H9 (cell line): ENCODE data around the gene ZC3H10. TPM values are rescaled to one million over a fixed set of nuclear protein-coding genes. Genes with fewer than 3 reads are reported as not detected.

Experiments used
- DNase-seq: peaks from one replicate; pipeline ENCODE4 v3.0.0-alpha.2; 2017
- H2AFZ ChIP-seq: one replicate; pipeline ENCODE4 v1.6.1; 2013; ENCODE audit warnings: mild to moderate bottlenecking, low read length, control low read depth, moderate library complexity
- H2AK5ac ChIP-seq: 2 replicates; pipeline ENCODE4 v1.6.1; 2013; ENCODE audit warnings: low read length, control low read depth, mixed read lengths; ENCODE audit not compliant: insufficient read length
- H2BK120ac ChIP-seq: one replicate; pipeline ENCODE4 v1.6.1; 2013; ENCODE audit warnings: low read depth, mild to moderate bottlenecking, low read length, control low read depth, inconsistent platforms; ENCODE audit not compliant: poor library complexity, severe bottlenecking
- H2BK12ac ChIP-seq: 2 replicates; pipeline ENCODE4 v1.6.1; 2013; ENCODE audit warnings: low read length, control low read depth, mixed read lengths, low read depth; ENCODE audit not compliant: insufficient read length
- H2BK15ac ChIP-seq: 2 replicates; pipeline ENCODE4 v1.6.1; 2013; ENCODE audit warnings: low read depth, low read length, control low read depth
- H2BK20ac ChIP-seq: one replicate; pipeline ENCODE4 v1.6.1; 2013; ENCODE audit warnings: low read depth, mild to moderate bottlenecking, low read length, control low read depth, inconsistent platforms; ENCODE audit not compliant: poor library complexity, severe bottlenecking
- H2BK5ac ChIP-seq: 2 replicates; pipeline ENCODE4 v1.6.1; 2013; ENCODE audit warnings: low read length, control low read depth, mixed read lengths; ENCODE audit not compliant: insufficient read length
- H3K14ac ChIP-seq: 2 replicates; pipeline ENCODE4 v1.6.1; 2013; ENCODE audit warnings: low read length, control low read depth; ENCODE audit not compliant: insufficient read depth
- H3K18ac ChIP-seq: 2 replicates; pipeline ENCODE4 v1.6.1; 2013; ENCODE audit warnings: low read depth, mild to moderate bottlenecking, mixed read lengths, low read length, control low read depth; ENCODE audit not compliant: insufficient read length
- H3K23ac ChIP-seq: 2 replicates; pipeline ENCODE4 v1.6.1; 2013; ENCODE audit warnings: low read length, control low read depth, mixed read lengths, low read depth; ENCODE audit not compliant: insufficient read length
- H3K23me2 ChIP-seq: 2 replicates; pipeline ENCODE4 v1.6.1; 2013; ENCODE audit warnings: low read depth, mild to moderate bottlenecking, mixed read lengths, low read length, control low read depth; ENCODE audit not compliant: insufficient read length, poor library complexity, severe bottlenecking
- H3K27ac ChIP-seq: 2 replicates; pipeline ENCODE4 v1.5.1; 2013; ENCODE audit warnings: low read length, control low read depth, mixed read lengths, low read depth; ENCODE audit not compliant: insufficient read length
- H3K27me3 ChIP-seq: 2 replicates; pipeline ENCODE4 v1.6.1; 2013; ENCODE audit warnings: low read length, control low read depth, inconsistent platforms; ENCODE audit not compliant: insufficient read depth
- H3K4ac ChIP-seq: 2 replicates; pipeline ENCODE4 v1.6.1; 2013; ENCODE audit warnings: low read depth, mild to moderate bottlenecking, control low read depth, inconsistent platforms, low read length, moderate library complexity
- H3K4me1 ChIP-seq: 2 replicates; pipeline ENCODE4 v1.6.1; 2013; ENCODE audit warnings: low read length, control low read depth, inconsistent platforms; ENCODE audit not compliant: insufficient read depth
- H3K4me2 ChIP-seq: 2 replicates; pipeline ENCODE4 v1.6.1; 2013; ENCODE audit warnings: low read length, control low read depth, mixed read lengths; ENCODE audit not compliant: insufficient read length, insufficient read depth
- H3K56ac ChIP-seq: 2 replicates; pipeline ENCODE4 v1.6.1; 2013; ENCODE audit warnings: low read depth, mild to moderate bottlenecking, mixed read lengths, low read length, control low read depth; ENCODE audit not compliant: insufficient read length
- H3K79me1 ChIP-seq: 2 replicates; pipeline ENCODE4 v1.6.1; 2013; ENCODE audit warnings: low read depth, mild to moderate bottlenecking, moderate library complexity, low read length, control low read depth, inconsistent platforms; ENCODE audit not compliant: insufficient read depth, poor library complexity, severe bottlenecking
- H3K79me2 ChIP-seq: 2 replicates; pipeline ENCODE4 v1.6.1; 2013; ENCODE audit warnings: low read length, control low read depth, inconsistent platforms; ENCODE audit not compliant: insufficient read depth
- H3K9ac ChIP-seq: 2 replicates; pipeline ENCODE4 v1.6.1; 2013; ENCODE audit warnings: low read length, control low read depth, mixed read lengths; ENCODE audit not compliant: insufficient read length; ENCODE audit errors: extremely low read depth
- H3K9me3 ChIP-seq: one replicate; pipeline ENCODE4 v1.6.1; 2013; ENCODE audit warnings: low read depth, low read length, inconsistent platforms; ENCODE audit not compliant: control insufficient read depth
- H3T11ph ChIP-seq: one replicate; pipeline ENCODE4 v1.6.1; 2013; ENCODE audit warnings: mild to moderate bottlenecking, low read length, control low read depth, inconsistent platforms
- H4K20me1 ChIP-seq: one replicate; pipeline ENCODE4 v1.6.1; 2013; ENCODE audit not compliant: control insufficient read depth, insufficient read length, insufficient read depth
- H4K5ac ChIP-seq: 2 replicates; pipeline ENCODE4 v1.6.1; 2013; ENCODE audit warnings: low read depth, mild to moderate bottlenecking, mixed read lengths, low read length, control low read depth; ENCODE audit not compliant: insufficient read length
- H4K8ac ChIP-seq: replicated peaks from 2 replicates; pipeline ENCODE4 v1.6.1; 2013; ENCODE audit warnings: low read length, control low read depth, mixed read lengths, low read depth; ENCODE audit not compliant: insufficient read length
- H4K91ac ChIP-seq: 2 replicates; pipeline ENCODE4 v1.6.1; 2013; ENCODE audit warnings: low read depth, mild to moderate bottlenecking, moderate library complexity, mixed read lengths, low read length, control low read depth; ENCODE audit not compliant: insufficient read length
- H3K27ac Mint-ChIP-seq, 3 experiments: 2 replicates in 2 of 3; 3 replicates in 1 of 3; pipeline ENCODE4 v1.8.0; 2020 to 2021; ENCODE audit warnings: mixed read lengths in 3 of 3, mild to moderate bottlenecking in 1 of 3, moderate library complexity in 1 of 3
- H3K27me3 Mint-ChIP-seq: 2 replicates; pipeline ENCODE4 v1.8.0; 2021; ENCODE audit warnings: low read depth, mild to moderate bottlenecking, moderate library complexity, mixed read lengths
- H3K36me3 Mint-ChIP-seq, 3 experiments: 2 replicates in 2 of 3; 3 replicates in 1 of 3; pipeline ENCODE4 v1.8.0; 2020 to 2021; ENCODE audit warnings: low read depth in 3 of 3, mixed read lengths in 3 of 3; ENCODE audit not compliant: insufficient read depth in 1 of 3
- H3K4me1 Mint-ChIP-seq, 2 experiments: 2 replicates each; pipeline ENCODE4 v1.8.0; 2020; ENCODE audit warnings: mixed read lengths in 2 of 2
- H3K4me3 Mint-ChIP-seq, 2 experiments: 2 replicates in 1 of 2; 3 replicates in 1 of 2; pipeline ENCODE4 v1.8.0; 2020 to 2021; ENCODE audit warnings: mild to moderate bottlenecking in 2 of 2, mixed read lengths in 2 of 2, moderate library complexity in 1 of 2
- H3K9me3 Mint-ChIP-seq, 2 experiments: 2 replicates in 1 of 2; 3 replicates in 1 of 2; pipeline ENCODE4 v1.8.0; 2020; ENCODE audit warnings: mild to moderate bottlenecking in 2 of 2, mixed read lengths in 2 of 2, moderate library complexity in 1 of 2
- CTCF ChIP-seq: fragments of 200-600 bp; sonication (generic); conservative IDR thresholded peaks from 3 replicates; pipeline ENCODE4 v1.8.0; 2021; ENCODE audit warnings: antibody characterized with exemption, mild to moderate bottlenecking
- WGBS: extraction: QIAGEN DNeasy Blood & Tissue Kit; methylation state at CpG from one replicate; pipeline ENCODE4 v1.1.7; 2013; ENCODE audit warnings: missing lambda C conversion rate, low lambda C conversion rate, mixed read lengths; ENCODE audit not compliant: insufficient read length; ENCODE audit errors: extremely low coverage; 5-methylcytosine and 5-hydroxymethylcytosine counted together
- total RNA-seq: library from RNA; stranded (reverse); gene quantifications from 2 replicates; pipeline ENCODE4 v1.2.1, GENCODE V29; 2021

ZC3H10 gene
- total RNA-seq, 1 experiment from 2014 or later = 9.4 TPM

DNA sequence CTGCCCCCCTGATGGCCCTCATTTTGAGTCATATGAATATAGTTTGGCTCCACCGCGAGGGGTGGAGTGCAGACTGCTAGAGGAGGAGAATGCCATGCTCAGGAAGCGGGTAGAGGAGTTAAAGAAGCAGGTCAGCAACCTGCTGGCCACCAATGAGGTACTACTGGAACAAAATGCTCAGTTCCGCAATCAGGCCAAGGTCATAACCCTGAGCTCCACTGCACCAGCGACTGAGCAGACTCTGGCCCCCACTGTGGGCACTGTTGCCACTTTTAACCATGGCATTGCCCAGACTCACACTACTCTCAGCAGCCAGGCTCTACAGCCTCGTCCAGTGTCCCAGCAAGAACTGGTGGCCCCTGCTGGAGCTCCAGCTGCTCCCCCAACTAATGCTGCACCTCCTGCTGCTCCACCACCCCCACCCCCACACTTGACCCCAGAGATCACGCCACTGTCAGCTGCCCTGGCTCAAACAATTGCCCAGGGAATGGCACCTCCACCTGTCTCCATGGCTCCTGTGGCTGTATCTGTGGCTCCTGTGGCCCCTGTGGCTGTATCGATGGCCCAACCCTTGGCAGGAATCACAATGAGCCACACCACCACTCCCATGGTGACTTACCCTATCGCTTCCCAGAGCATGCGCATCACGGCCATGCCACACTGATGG lies 3.3 kb downstream of the ZC3H10 start:
- Mint-ChIP-seq H3K4me3 (no peak overlapping the region), H3K27ac (no peak overlapping the region), H3K27me3 (peaks cover 2% of the 10 kb centered on the region; the same call in 1 of the 2 replicates), H3K4me1 (peaks cover 23 to 26% of the 10 kb centered on the region in 2 experiments), H3K36me3 (peaks cover 27 to 43% (median 37%) of the 10 kb centered on the region in 3 experiments), H3K9me3 (peaks cover 3 to 7% of the 10 kb centered on the region in 2 experiments; a peak in 2 of 5 replicates)
- Histone ChIP-seq H3K18ac (no peak overlapping the region), H3K4me1 (no peaks in the 10 kb centered on the region; the same call in 1 of the 2 replicates), H4K20me1 (no peaks in the 10 kb centered on the region), H3K14ac (no peak overlapping the region), H2BK5ac (no peak overlapping the region), H4K8ac (no peak overlapping the region), H2BK20ac (no peak overlapping the region), H3K27me3 (no peaks in the 10 kb centered on the region), H3T11ph (no peak overlapping the region), H3K4ac (no peak overlapping the region), H4K5ac (no peak overlapping the region), H3K23me2 (peaks cover 8% of the 10 kb centered on the region), H2AK5ac (no peak overlapping the region), H3K79me2 (peaks cover 3% of the 10 kb centered on the region; the same call in 1 of the 2 replicates), H3K79me1 (no peaks in the 10 kb centered on the region), H3K23ac (no peak overlapping the region), H3K9me3 (no peaks in the 10 kb centered on the region), H3K56ac (no peak overlapping the region), H3K27ac (no peak overlapping the region), H3K4me2 (no peak overlapping the region), H2BK15ac (no peak overlapping the region), H4K91ac (no peak overlapping the region), H3K9ac (no peak overlapping the region), H2BK120ac (no peak overlapping the region), H2BK12ac (no peak overlapping the region), H2AFZ (no peak overlapping the region)
- no peak for DNase-seq
- TF ChIP-seq CTCF = no peak
- WGBS = no CpG with 5 or more reads among the region's 11 CpGs
